ENCODE data around the gene SPAG16. TPM values are rescaled to one million over a fixed set of nuclear protein-coding genes. Genes with fewer than 3 reads are reported as not detected.
"Not testable (repeated sequence)": the region's sequence is repeated elsewhere in the genome, so short reads cannot be mapped to it uniquely, and the experiment has no call there.

The SPAG16 gene
- total and polyA plus RNA-seq, 2 donors (not counting 1 experiment from before 2014, with no cell fraction given) = 3.4 to 8.6 TPM

- POLR2A ChIA-PET; ATAC-seq (ENCODE audit: low read depth); H2AFZ ChIP-seq (ENCODE audit: insufficient read depth, low read depth, low read length, poor library complexity, severe bottlenecking): not testable (repeated sequence)
Measured at GRCh38 chr2:213408426-213409070, 124.3 kb downstream of the SPAG16 start.

GRCh38 chr2:213410687-213411086 lies 126.4 kb downstream of the SPAG16 start:
- intact Hi-C loops (cut with micrococcal nuclease); H3K27me3 Mint-ChIP-seq; H3K4me1 ChIP-seq (ENCODE audit: control insufficient read depth in 2 of 2, insufficient read depth in 2 of 2, low read length in 2 of 2); H3K4me2 ChIP-seq (replicated peaks; ENCODE audit: low read depth, low read length, poor library complexity, severe bottlenecking); H3K4me1 Mint-ChIP-seq; ATAC-seq (ENCODE audit: low read depth); POLR2A ChIA-PET; H3K27me3 ChIP-seq (replicated peaks in 1 of 4; ENCODE audit: control extremely low read depth in 1 of 4, control insufficient read depth in 3 of 4, insufficient read depth in 4 of 4, low read length in 3 of 4); H3K4me3 Mint-ChIP-seq; CTCF ChIA-PET; H3K36me3 ChIP-seq (replicated peaks in 1 of 2; ENCODE audit: control extremely low read depth in 1 of 2, control insufficient read depth in 1 of 2, extremely low read depth in 1 of 2, insufficient read depth in 2 of 2, low read length in 1 of 2); H3K27ac ChIP-seq (ENCODE audit: low read length in 2 of 2); H3K27ac Mint-ChIP-seq; H3K79me2 ChIP-seq (ENCODE audit: control insufficient read depth, insufficient read depth, low read length); H3K9ac ChIP-seq (ENCODE audit: low read length); H2AFZ ChIP-seq (ENCODE audit: insufficient read depth, low read depth, low read length, poor library complexity, severe bottlenecking); H3K4me3 ChIP-seq (ENCODE audit: control extremely low read depth in 1 of 5, extremely low read depth in 1 of 5, insufficient read depth in 1 of 5, low read depth in 2 of 5, low read length in 4 of 5); H3K9me3 ChIP-seq (ENCODE audit: control extremely low read depth in 1 of 3, control insufficient read depth in 2 of 3, insufficient read depth in 1 of 3, low read length in 2 of 3); H3K9me3 Mint-ChIP-seq (ENCODE audit: insufficient read depth); DNase-seq; H4K20me1 ChIP-seq (ENCODE audit: control insufficient read depth, insufficient read depth, low read length, poor library complexity, severe bottlenecking): not testable (repeated sequence)
- WGBS (ENCODE audit: insufficient coverage) = 85% methylated on average over 4 of the region's 9 CpGs

More at GRCh38 chr2:213408426-213409070, 124.3 kb downstream of the SPAG16 start:
- CTCF ChIA-PET; H4K20me1 ChIP-seq (ENCODE audit: control insufficient read depth, insufficient read depth, low read length, poor library complexity, severe bottlenecking); H3K9ac ChIP-seq (ENCODE audit: low read length); H3K27me3 ChIP-seq (replicated peaks in 1 of 4; ENCODE audit: control extremely low read depth in 1 of 4, control insufficient read depth in 3 of 4, insufficient read depth in 4 of 4, low read length in 3 of 4); H3K4me1 ChIP-seq (ENCODE audit: control insufficient read depth in 2 of 2, insufficient read depth in 2 of 2, low read length in 2 of 2); intact Hi-C loops (cut with micrococcal nuclease); H3K4me2 ChIP-seq (replicated peaks; ENCODE audit: low read depth, low read length, poor library complexity, severe bottlenecking); H3K4me3 Mint-ChIP-seq; H3K27ac Mint-ChIP-seq; H3K4me1 Mint-ChIP-seq; H3K27ac ChIP-seq (ENCODE audit: low read length in 2 of 2); H3K9me3 Mint-ChIP-seq (ENCODE audit: insufficient read depth); H3K36me3 ChIP-seq (replicated peaks in 1 of 2; ENCODE audit: control extremely low read depth in 1 of 2, control insufficient read depth in 1 of 2, extremely low read depth in 1 of 2, insufficient read depth in 2 of 2, low read length in 1 of 2); DNase-seq; H3K4me3 ChIP-seq (ENCODE audit: control extremely low read depth in 1 of 5, extremely low read depth in 1 of 5, insufficient read depth in 1 of 5, low read depth in 2 of 5, low read length in 4 of 5); H3K79me2 ChIP-seq (ENCODE audit: control insufficient read depth, insufficient read depth, low read length); H3K27me3 Mint-ChIP-seq; H3K9me3 ChIP-seq (ENCODE audit: control extremely low read depth in 1 of 3, control insufficient read depth in 2 of 3, insufficient read depth in 1 of 3, low read length in 2 of 3): not testable (repeated sequence)
- no CpG with 5 or more reads among the region's 6 CpGs for WGBS (ENCODE audit: insufficient coverage)

Data from B cell (primary cell).